Psoas muscle (tissue), 8 donors: ENCODE results near the gene ZNF445. TPM values are rescaled to one million over a fixed set of nuclear protein-coding genes. Genes with fewer than 3 reads are reported as not detected.
"Not testable (repeated sequence)": the region's sequence is repeated elsewhere in the genome, so short reads cannot be mapped to it uniquely, and the experiment has no call there.

Experiments
- ATAC-seq, 4 donors: fragments of 200-7000 bp; cut with Tn5 transposase; one replicate each; pipeline ENCODE4 v1.9.1; 2020; ENCODE audit warnings: moderate library complexity in 3 of 4, mild to moderate bottlenecking in 2 of 4
- DNase-seq, 2 donors: peaks; one replicate each; pipeline ENCODE4 v3.0.0-alpha.2; 2020
- H3K27ac ChIP-seq: fragments of 200-600 bp; one replicate; pipeline ENCODE4 v1.8.0; 2022
- H3K27me3 ChIP-seq, 3 donors: fragments of 200-600 bp in 1 of 3; one replicate each; pipeline versions ENCODE4 v1.6.1 to v1.8.0; 2013 to 2022; ENCODE audit warnings: low read length in 2 of 3, mild to moderate bottlenecking in 2 of 3, moderate library complexity in 1 of 3; ENCODE audit not compliant: insufficient read depth in 3 of 3
- H3K36me3 ChIP-seq, 2 donors: fragments of 200-600 bp in 1 of 2; one replicate each; pipeline versions ENCODE4 v1.6.1 to v1.8.0; 2013 to 2022; ENCODE audit warnings: low read depth in 1 of 2, mild to moderate bottlenecking in 1 of 2, moderate library complexity in 1 of 2; ENCODE audit not compliant: insufficient read depth in 1 of 2
- H3K4me1 ChIP-seq: fragments of 200-600 bp; one replicate; pipeline ENCODE4 v1.8.0; 2022
- H3K4me3 ChIP-seq: fragments of 200-600 bp; one replicate; pipeline ENCODE4 v1.8.0; 2022; ENCODE audit warnings: mild to moderate bottlenecking
- H3K9me3 ChIP-seq: fragments of 200-600 bp; one replicate; pipeline ENCODE4 v1.8.0; 2022
- CTCF ChIP-seq: fragments of 200-600 bp; IDR thresholded peaks from one replicate; pipeline ENCODE4 v1.8.0; 2022; ENCODE audit warnings: antibody characterized with exemption
- WGBS, 3 donors: extraction: QIAGEN DNeasy Blood & Tissue Kit; methylation state at CpG; one replicate each; pipeline versions ENCODE4 v1.1.6 to v1.1.7; 2013; 5-methylcytosine and 5-hydroxymethylcytosine counted together
- intact Hi-C, 2 donors: fragments of 100-400 bp; cut with DNase I; formaldehyde crosslinking; loops; one replicate each; pipeline versions ENCODE4 v1.11.0 to v1.14.2; 2022
- polyA plus RNA-seq, 3 donors: library from polyadenylated mRNA; stranded (reverse); fragments of 200-250 nt; gene quantifications; one replicate each; pipeline ENCODE4 v1.2.3, GENCODE V29; 2013
- total RNA-seq, 4 donors: library from RNA; stranded (reverse); fragmentation: NEBNext Ultra II Directional in 2 of 4; extraction: Animal tissue kit (Norgen Biotek cat#: 25700) in 2 of 4; gene quantifications; one replicate each; pipeline versions ENCODE4 v1.2.1 to v1.2.4, GENCODE V29; 2021 to 2023
- donor health status: healthy with polysubstance abuse.
- donor health status: DM: no; HTN: no; CAD: no; lungs with moderate emphysema.
- donor health status: Bipolar disorder and iron deficiency.
- donor health status: healthy.
- donor health status: DM: yes; HTN: yes; CAD: no.
- donor health status: DM: no; HTN: no; CAD: no.
- donor health status: DM: no; HTN: no; CAD: no.
- donor health status: DM: yes; HTN: yes; CAD: no.

ZNF445 gene
- total and polyA plus RNA-seq, 7 donors, result 1.6 to 16.8 (median 8.0) TPM

DNA sequence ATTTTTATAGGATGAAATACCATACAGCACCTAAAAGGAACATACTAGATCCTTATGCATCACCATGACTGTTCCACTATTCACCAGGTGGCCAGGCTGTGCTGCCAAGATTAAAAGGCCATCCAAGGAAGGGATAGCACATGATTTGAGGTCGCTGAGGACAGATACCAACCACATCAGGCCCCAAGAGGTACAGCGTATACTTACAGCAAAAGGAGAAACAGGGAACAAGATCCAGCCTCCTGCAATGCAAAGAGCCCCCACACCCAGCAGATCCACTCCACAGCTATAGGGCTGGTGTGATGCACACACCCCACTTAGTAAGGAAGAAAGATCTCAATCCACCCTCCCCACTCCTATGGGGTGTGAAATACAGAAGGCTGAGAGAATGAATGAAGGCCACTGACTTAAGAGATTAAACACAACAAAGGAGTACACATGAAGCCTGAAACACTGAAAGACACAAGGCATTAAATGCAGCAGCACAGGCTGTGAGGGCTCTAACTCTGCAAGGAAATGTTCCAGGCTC, 32.0 kb upstream of the ZNF445 start:
- WGBS, 3 donors, result 27 to 37% (median 34%) methylated on average over 2 of the region's 2 CpGs
- Histone ChIP-seq H3K4me1 (peaks cover 19% of the 10 kb centered on the region), H3K36me3 (no peaks in the 10 kb centered on the region), H3K4me3 (peak overlapping the region; percentile 86), H3K9me3 (peaks cover 4% of the 10 kb centered on the region), H3K27ac (peak overlapping the region; percentile 85), H3K27me3 (no peaks in the 10 kb centered on the region)
- intact Hi-C loops, result no loop called here
- no peak for TF ChIP-seq CTCF
- ATAC-seq (peak in 3 of 4 donors; percentile 9 to 44 (median 15)), DNase-seq (no peak)

DNA sequence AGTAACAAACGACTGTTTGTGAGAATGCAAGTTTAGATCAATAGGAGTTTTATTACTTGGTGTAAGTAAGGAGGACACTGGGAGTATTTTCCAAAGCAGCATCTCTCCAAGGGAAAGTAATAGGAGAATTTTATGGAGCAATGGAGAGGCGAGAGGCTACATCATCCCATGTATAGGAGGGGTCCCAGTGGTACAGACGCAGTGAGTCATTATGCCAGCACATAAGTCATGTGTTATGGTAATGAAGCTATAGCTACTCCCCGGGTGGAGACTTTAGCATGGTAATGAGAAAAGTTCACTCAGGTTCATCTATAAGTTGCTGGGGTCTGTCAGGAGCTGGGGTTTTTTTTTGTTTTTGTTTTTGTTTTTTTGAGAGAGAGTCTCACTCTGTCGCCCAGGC, 29.5 kb upstream of the ZNF445 start:
- no peak for TF ChIP-seq CTCF
- peaks cover 13% of the 10 kb centered on the region for H3K9me3 ChIP-seq
- no peak overlapping the region for H3K27ac ChIP-seq
- H3K4me3 ChIP-seq, result no peak overlapping the region
- H3K36me3 ChIP-seq, result peaks cover 1 to 4% of the 10 kb centered on the region in 2 donors
- no peaks in the 10 kb centered on the region for H3K27me3 ChIP-seq
- DNase-seq (no peak), ATAC-seq (no peak)
- 89 to 91% (median 91%) methylated on average over 5 of the region's 5 CpGs for WGBS, 3 donors
- intact Hi-C loops, result no loop called here
- peaks cover 19% of the 10 kb centered on the region for H3K4me1 ChIP-seq

DNA sequence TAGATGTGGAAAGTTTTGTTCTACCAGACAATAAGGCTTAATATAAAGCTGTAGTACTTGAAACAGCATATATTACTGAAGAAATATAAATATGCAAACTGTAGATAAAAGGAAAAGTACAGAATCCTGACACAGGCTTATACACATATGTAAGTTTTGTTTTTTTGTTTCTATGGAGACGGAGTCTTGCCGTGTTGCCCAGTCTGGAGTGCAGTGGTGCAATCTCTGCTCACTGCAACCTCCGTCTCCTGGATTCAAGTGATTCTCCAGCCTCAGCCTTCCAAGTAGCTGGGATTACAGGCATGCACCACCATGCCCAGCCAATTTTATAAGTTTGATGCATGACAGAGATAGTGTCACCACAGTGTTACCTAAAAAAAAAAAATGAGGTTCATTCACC, 29.1 kb upstream of the ZNF445 start:
- intact Hi-C loops, result no loop called here
- H3K27me3 ChIP-seq, result no peaks in the 10 kb centered on the region
- TF ChIP-seq CTCF, result no peak

DNA sequence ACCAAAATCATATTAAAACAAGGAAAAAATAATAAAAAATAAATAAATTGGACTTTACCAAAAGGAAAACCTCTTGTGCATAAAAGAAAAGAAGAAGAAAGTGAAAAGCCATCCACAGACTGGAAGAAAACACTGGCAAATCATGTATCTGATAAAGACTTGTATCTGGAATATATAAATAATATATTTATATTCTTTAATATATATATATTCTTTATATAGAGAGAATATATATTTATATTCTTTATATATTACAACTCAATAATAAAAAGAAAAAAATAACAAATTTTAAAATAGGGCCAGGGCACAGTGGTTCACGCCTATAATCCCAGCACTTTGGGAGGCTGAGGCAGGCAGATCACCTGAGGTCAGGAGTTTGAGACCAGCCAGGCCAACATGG, 27.1 kb upstream of the ZNF445 start:
- Histone ChIP-seq H3K27ac (no peak overlapping the region), H3K4me1 (peaks cover 8% of the 10 kb centered on the region), H3K9me3 (peaks cover 31% of the 10 kb centered on the region), H3K36me3 (peaks cover 4 to 25% of the 10 kb centered on the region in 2 donors), H3K4me3 (no peak overlapping the region), H3K27me3 (no peaks in the 10 kb centered on the region)
- TF ChIP-seq CTCF, result no peak
- 100% methylated on average over 1 of the region's 1 CpG for WGBS, 3 donors
- intact Hi-C loops, result no loop called here
- DNase-seq (no peak), ATAC-seq (no peak)

More for the DNA sequence above, 29.1 kb upstream of the ZNF445 start:
- Histone ChIP-seq H3K4me3 (no peak overlapping the region), H3K4me1 (peaks cover 16% of the 10 kb centered on the region), H3K36me3 (peaks cover 4 to 5% of the 10 kb centered on the region in 2 donors), H3K27ac (no peak overlapping the region), H3K9me3 (peaks cover 17% of the 10 kb centered on the region)
- no peak for DNase-seq
- 76 to 89% (median 87%) methylated on average over 3 of the region's 3 CpGs for WGBS, 3 donors
- ATAC-seq, result no peak

DNA sequence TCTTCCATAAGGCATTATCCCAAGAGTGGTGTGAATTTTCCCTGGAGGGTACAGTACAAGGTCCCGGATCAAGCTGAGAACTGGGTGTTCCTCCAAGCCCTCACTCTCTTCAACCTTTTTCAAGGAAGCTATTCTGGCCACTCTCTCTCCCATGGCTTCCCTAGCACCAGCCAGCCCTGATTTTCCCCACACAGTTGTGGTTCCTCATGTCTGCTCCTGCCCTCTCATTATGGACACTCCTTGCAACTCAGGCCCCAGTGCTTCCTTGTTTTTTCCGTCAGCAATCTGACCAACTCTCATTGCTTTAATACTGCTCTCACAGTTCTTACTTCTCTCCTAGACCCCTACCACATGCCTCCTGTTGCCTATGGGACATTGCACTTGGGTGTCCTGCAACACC, 25.7 kb upstream of the ZNF445 start:
- intact Hi-C loops, H3K4me3 ChIP-seq, H3K27me3 ChIP-seq, DNase-seq, H3K4me1 ChIP-seq, ATAC-seq, H3K27ac ChIP-seq: not testable (repeated sequence)
- Histone ChIP-seq H3K36me3 (peaks cover 8 to 38% of the 10 kb centered on the region in 2 donors), H3K9me3 (peaks cover 45% of the 10 kb centered on the region)
- WGBS, 3 donors, result 77 to 98% (median 96%) methylated on average over 2 of the region's 2 CpGs
